Spleen (tissue), 11 donors: ENCODE results near the gene DPYSL3. TPM values are rescaled to one million over a fixed set of nuclear protein-coding genes. Genes with fewer than 3 reads are reported as not detected.

Experiments
- DNase-seq: peaks from one replicate; pipeline ENCODE4 v3.0.0-alpha.2; 2020
- H3K27ac ChIP-seq, 8 donors: fragments of 200-600 bp; sonication (generic) in 7 of 8; 1 replicate in 4 of 8; 2 replicates in 4 of 8; pipeline versions ENCODE4 v1.5.0 to v1.8.0; 2016 to 2021; ENCODE audit warnings: inconsistent platforms in 4 of 8, mild to moderate bottlenecking in 4 of 8, moderate library complexity in 1 of 8
- H3K27me3 ChIP-seq, 7 donors: fragments of 200-600 bp; sonication (generic) in 6 of 7; replicated peaks in 1 of 7; 1 replicate in 4 of 7; 2 replicates in 3 of 7; pipeline versions ENCODE4 v1.5.0 to v1.8.0; 2016 to 2021; ENCODE audit warnings: inconsistent platforms in 3 of 7, mild to moderate bottlenecking in 1 of 7
- H3K36me3 ChIP-seq, 6 donors: fragments of 200-600 bp; sonication (generic) in 5 of 6; 1 replicate in 4 of 6; 2 replicates in 2 of 6; pipeline versions ENCODE4 v1.5.0 to v1.8.0; 2016 to 2021; ENCODE audit warnings: inconsistent platforms in 2 of 6
- H3K4me1 ChIP-seq, 6 donors: fragments of 200-600 bp; sonication (generic) in 5 of 6; 1 replicate in 3 of 6; 2 replicates in 3 of 6; pipeline versions ENCODE4 v1.5.0 to v1.8.0; 2016 to 2021; ENCODE audit warnings: inconsistent platforms in 3 of 6
- H3K4me3 ChIP-seq, 8 donors: fragments of 200-600 bp; sonication (generic) in 7 of 8; 1 replicate in 4 of 8; 2 replicates in 4 of 8; pipeline versions ENCODE4 v1.5.0 to v1.8.0; 2016 to 2021; ENCODE audit warnings: inconsistent platforms in 4 of 8, mild to moderate bottlenecking in 4 of 8, moderate library complexity in 2 of 8
- H3K9me3 ChIP-seq, 8 donors: fragments of 200-600 bp; sonication (generic) in 7 of 8; 1 replicate in 4 of 8; 2 replicates in 4 of 8; pipeline versions ENCODE4 v1.5.0 to v1.8.0; 2016 to 2021; ENCODE audit warnings: inconsistent platforms in 4 of 8
- CTCF ChIP-seq, 11 experiments: fragments of 200-600 bp in 7 of 11; fragments of 450-650 bp in 4 of 11; sonication (generic) in 4 of 11; IDR thresholded peaks in 8 of 11; conservative IDR thresholded peaks in 3 of 11; 1 replicate in 7 of 11; 2 replicates in 4 of 11; pipeline versions ENCODE4 v1.4.0 to v1.8.0; 2016 to 2021; ENCODE audit warnings: antibody characterized with exemption in 11 of 11, inconsistent platforms in 4 of 11, mild to moderate bottlenecking in 1 of 11
- POLR2A ChIP-seq, 3 donors: fragments of 450-650 bp; IDR thresholded peaks; one replicate each; pipeline ENCODE4 v1.5.1; 2017; ENCODE audit warnings: antibody characterized with exemption in 3 of 3, mild to moderate bottlenecking in 1 of 3
- POLR2AphosphoS5 ChIP-seq, 3 donors: sonication (generic); formaldehyde crosslinking; IDR thresholded peaks; one replicate each; pipeline ENCODE4 v1.5.1; 2017; ENCODE audit warnings: antibody characterized with exemption in 3 of 3
- WGBS, 5 donors: extraction: QIAGEN DNeasy Blood & Tissue Kit in 3 of 5; methylation state at CpG; one replicate each; pipeline versions ENCODE4 v1.1.5 to v1.1.7; 2013 to 2018; 5-methylcytosine and 5-hydroxymethylcytosine counted together
- intact Hi-C: fragments of 100-400 bp; cut with DNase I; formaldehyde crosslinking; loops from one replicate; pipeline ENCODE4 v1.15.0; 2023; ENCODE audit warnings: low total_unique reads
- polyA plus RNA-seq, 3 donors: library from polyadenylated mRNA; stranded (reverse); fragments of 200-250 nt; gene quantifications; one replicate each; pipeline ENCODE4 v1.2.1, GENCODE V29; 2013
- total RNA-seq, 7 donors: library from RNA; depleted of rRNA in 3 of 7; stranded (reverse); fragments of >200 nt in 3 of 7; fragmentation: NEBNext Ultra II Directional in 4 of 7; extraction: Animal tissue kit (Norgen Biotek cat#: 25700) in 4 of 7; gene quantifications; one replicate each; pipeline versions ENCODE4 v1.1.0 to v1.2.1, GENCODE V29; 2016 to 2021
- donor health status: healthy with polysubstance abuse.
- donor health status: DM: no; HTN: no; CAD: no; lungs with moderate emphysema.
- donor health status: DM: no; HTN: no; CAD: no.
- donor health status: Bipolar disorder and iron deficiency.
- donor health status: healthy.
- donor health status: DM: no; HTN: no; CAD: no.
- donor health status: DM: yes; HTN: yes; CAD: no.

DPYSL3 gene
- total and polyA plus RNA-seq, 10 donors = 10.0 to 58.2 (median 40.4) TPM

GRCh38 chr5:147508711-147509040 lies 1.2 kb downstream of the DPYSL3 start:
- Histone ChIP-seq H3K27ac (peak overlapping the region in 6 of 8 donors; percentile 67 to 85 (median 78)), H3K4me1 (peaks cover 0 to 23% (median 10%) of the 10 kb centered on the region in 6 donors), H3K4me3 (peak overlapping the region in 7 of 8 donors; percentile 45 to 73 (median 51)), H3K36me3 (no peaks in the 10 kb centered on the region), H3K27me3 (peaks cover 0 to 40% (median 12%) of the 10 kb centered on the region in 7 donors), H3K9me3 (no peaks in the 10 kb centered on the region)
- DNase-seq = no peak
- TF ChIP-seq CTCF (IDR thresholded peaks at IDR 0.05 in 8 of 11, conservative IDR thresholded peaks at IDR 0.05 in 3 of 11) (no peak), POLR2AphosphoS5 (IDR thresholded peaks at IDR 0.05) (no peak), POLR2A (IDR thresholded peaks at IDR 0.05) (no peak)
- intact Hi-C loops = no loop called here
- 46 to 72% (median 60%) methylated on average over 7 of the region's 7 CpGs for WGBS, 5 donors

- Histone ChIP-seq H3K36me3 (no peaks in the 10 kb centered on the region), H3K4me1 (peaks cover 0 to 24% (median 10%) of the 10 kb centered on the region in 6 donors), H3K27me3 (peaks cover 0 to 40% (median 12%) of the 10 kb centered on the region in 7 donors), H3K27ac (peak overlapping the region in 4 of 8 donors; percentile 70 to 85 (median 81)), H3K4me3 (peak overlapping the region in 4 of 8 donors; percentile 48 to 73 (median 56)), H3K9me3 (no peaks in the 10 kb centered on the region)
- no peak for DNase-seq
- TF ChIP-seq POLR2AphosphoS5 (IDR thresholded peaks at IDR 0.05) (no peak), POLR2A (IDR thresholded peaks at IDR 0.05) (no peak), CTCF (IDR thresholded peaks at IDR 0.05 in 8 of 11, conservative IDR thresholded peaks at IDR 0.05 in 3 of 11) (no peak)
- 67 to 80% (median 73%) methylated on average over 7 of the region's 7 CpGs for WGBS, 5 donors
- intact Hi-C loops = no loop called here
Measured at GRCh38 chr5:147507480-147508126, 2.3 kb downstream of the DPYSL3 start.

GRCh38 chr5:147504535-147504934 lies 5.3 kb downstream of the DPYSL3 start:
- Histone ChIP-seq H3K36me3 (no peaks in the 10 kb centered on the region), H3K27me3 (peaks cover 0 to 20% (median 7%) of the 10 kb centered on the region in 7 donors), H3K27ac (peak overlapping the region in 6 of 8 donors; percentile 2 to 54 (median 18)), H3K4me3 (no peak overlapping the region), H3K4me1 (peaks cover 0 to 17% (median 5%) of the 10 kb centered on the region in 6 donors), H3K9me3 (no peaks in the 10 kb centered on the region)
- no peak for DNase-seq
- no peak for TF ChIP-seq POLR2A (IDR thresholded peaks at IDR 0.05)
- intact Hi-C loops = no loop called here
- 63 to 83% (median 68%) methylated on average over 1 of the region's 1 CpG for WGBS, 5 donors

- Histone ChIP-seq H3K4me3 (no peak overlapping the region), H3K27ac (peak overlapping the region in 6 of 8 donors; percentile 2 to 54 (median 18)), H3K4me1 (peaks cover 0 to 13% (median under 1%) of the 10 kb centered on the region in 6 donors), H3K27me3 (peaks cover 0 to 15% (median 2%) of the 10 kb centered on the region in 7 donors), H3K9me3 (no peaks in the 10 kb centered on the region), H3K36me3 (no peaks in the 10 kb centered on the region)
- DNase-seq = no peak
- intact Hi-C loops = no loop called here
- TF ChIP-seq CTCF (IDR thresholded peaks at IDR 0.05 in 8 of 11, conservative IDR thresholded peaks at IDR 0.05 in 3 of 11) = no peak
- no peak for TF ChIP-seq POLR2A (IDR thresholded peaks at IDR 0.05)
- no peak for TF ChIP-seq POLR2AphosphoS5 (IDR thresholded peaks at IDR 0.05)
- WGBS, 5 donors = 38 to 69% (median 52%) methylated on average over 3 of the region's 3 CpGs
Measured at GRCh38 chr5:147504011-147504410, 5.9 kb downstream of the DPYSL3 start.
